Body of pancreas (tissue), 4 donors: Measurements from ENCODE around the gene FBXO34.

Experiments
- POLR2A ChIP-seq, 3 donors: fragments of 450-650 bp; IDR thresholded peaks; one replicate each; pipeline ENCODE4 v1.6.1; 2016; ENCODE audit warnings: antibody characterized with exemption in 3 of 3, mild to moderate bottlenecking in 2 of 3
- TF ChIP-seq, protein P1 (sequence below), 7 experiments: fragments of 450-650 bp in 4 of 7; fragments of 200-600 bp in 3 of 7; sonication (generic) in 3 of 7; IDR thresholded peaks; one replicate each; pipeline ENCODE4 v1.5.1; 2016 to 2019; ENCODE audit warnings: antibody characterized with exemption in 7 of 7

DNA sequence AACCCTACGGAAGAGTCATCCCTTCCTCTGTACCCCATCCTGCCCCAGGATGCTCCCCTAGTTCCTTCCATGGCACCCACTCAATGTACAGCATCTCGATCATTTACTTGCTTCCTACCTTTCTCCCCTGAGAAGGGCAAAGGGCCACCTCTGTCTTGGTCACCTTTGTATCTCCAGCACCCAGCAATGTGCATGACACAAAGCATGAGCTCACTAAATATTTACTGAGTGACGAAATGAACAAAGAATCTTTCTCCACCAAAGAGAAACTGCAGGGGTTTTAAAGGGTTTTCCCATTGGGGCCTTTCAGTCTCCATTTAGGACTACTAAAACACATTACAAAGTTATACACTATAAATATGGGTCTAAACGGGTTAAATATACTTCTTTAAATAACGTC, 109.8 kb downstream of the FBXO34 start:
- TF ChIP-seq, protein P1, sequence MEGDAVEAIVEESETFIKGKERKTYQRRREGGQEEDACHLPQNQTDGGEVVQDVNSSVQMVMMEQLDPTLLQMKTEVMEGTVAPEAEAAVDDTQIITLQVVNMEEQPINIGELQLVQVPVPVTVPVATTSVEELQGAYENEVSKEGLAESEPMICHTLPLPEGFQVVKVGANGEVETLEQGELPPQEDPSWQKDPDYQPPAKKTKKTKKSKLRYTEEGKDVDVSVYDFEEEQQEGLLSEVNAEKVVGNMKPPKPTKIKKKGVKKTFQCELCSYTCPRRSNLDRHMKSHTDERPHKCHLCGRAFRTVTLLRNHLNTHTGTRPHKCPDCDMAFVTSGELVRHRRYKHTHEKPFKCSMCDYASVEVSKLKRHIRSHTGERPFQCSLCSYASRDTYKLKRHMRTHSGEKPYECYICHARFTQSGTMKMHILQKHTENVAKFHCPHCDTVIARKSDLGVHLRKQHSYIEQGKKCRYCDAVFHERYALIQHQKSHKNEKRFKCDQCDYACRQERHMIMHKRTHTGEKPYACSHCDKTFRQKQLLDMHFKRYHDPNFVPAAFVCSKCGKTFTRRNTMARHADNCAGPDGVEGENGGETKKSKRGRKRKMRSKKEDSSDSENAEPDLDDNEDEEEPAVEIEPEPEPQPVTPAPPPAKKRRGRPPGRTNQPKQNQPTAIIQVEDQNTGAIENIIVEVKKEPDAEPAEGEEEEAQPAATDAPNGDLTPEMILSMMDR (IDR thresholded peaks at IDR 0.05): no peak
- no peak for TF ChIP-seq POLR2A (IDR thresholded peaks at IDR 0.05)
